NCI-H2227 (cell line): ENCODE results near the gene EFCAB6.

Experiments
- DNase-seq: peaks from one replicate; lab custom pipeline; 2025; ENCODE audit not compliant: unreplicated experiment; lab: John Stamatoyannopoulos, UW

The EFCAB6 gene, protein sequence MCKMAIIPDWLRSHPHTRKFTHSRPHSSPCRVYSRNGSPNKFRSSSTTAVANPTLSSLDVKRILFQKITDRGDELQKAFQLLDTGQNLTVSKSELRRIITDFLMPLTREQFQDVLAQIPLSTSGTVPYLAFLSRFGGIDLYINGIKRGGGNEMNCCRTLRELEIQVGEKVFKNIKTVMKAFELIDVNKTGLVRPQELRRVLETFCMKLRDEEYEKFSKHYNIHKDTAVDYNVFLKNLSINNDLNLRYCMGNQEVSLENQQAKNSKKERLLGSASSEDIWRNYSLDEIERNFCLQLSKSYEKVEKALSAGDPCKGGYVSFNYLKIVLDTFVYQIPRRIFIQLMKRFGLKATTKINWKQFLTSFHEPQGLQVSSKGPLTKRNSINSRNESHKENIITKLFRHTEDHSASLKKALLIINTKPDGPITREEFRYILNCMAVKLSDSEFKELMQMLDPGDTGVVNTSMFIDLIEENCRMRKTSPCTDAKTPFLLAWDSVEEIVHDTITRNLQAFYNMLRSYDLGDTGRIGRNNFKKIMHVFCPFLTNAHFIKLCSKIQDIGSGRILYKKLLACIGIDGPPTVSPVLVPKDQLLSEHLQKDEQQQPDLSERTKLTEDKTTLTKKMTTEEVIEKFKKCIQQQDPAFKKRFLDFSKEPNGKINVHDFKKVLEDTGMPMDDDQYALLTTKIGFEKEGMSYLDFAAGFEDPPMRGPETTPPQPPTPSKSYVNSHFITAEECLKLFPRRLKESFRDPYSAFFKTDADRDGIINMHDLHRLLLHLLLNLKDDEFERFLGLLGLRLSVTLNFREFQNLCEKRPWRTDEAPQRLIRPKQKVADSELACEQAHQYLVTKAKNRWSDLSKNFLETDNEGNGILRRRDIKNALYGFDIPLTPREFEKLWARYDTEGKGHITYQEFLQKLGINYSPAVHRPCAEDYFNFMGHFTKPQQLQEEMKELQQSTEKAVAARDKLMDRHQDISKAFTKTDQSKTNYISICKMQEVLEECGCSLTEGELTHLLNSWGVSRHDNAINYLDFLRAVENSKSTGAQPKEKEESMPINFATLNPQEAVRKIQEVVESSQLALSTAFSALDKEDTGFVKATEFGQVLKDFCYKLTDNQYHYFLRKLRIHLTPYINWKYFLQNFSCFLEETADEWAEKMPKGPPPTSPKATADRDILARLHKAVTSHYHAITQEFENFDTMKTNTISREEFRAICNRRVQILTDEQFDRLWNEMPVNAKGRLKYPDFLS (N-terminal part only)

DNA sequence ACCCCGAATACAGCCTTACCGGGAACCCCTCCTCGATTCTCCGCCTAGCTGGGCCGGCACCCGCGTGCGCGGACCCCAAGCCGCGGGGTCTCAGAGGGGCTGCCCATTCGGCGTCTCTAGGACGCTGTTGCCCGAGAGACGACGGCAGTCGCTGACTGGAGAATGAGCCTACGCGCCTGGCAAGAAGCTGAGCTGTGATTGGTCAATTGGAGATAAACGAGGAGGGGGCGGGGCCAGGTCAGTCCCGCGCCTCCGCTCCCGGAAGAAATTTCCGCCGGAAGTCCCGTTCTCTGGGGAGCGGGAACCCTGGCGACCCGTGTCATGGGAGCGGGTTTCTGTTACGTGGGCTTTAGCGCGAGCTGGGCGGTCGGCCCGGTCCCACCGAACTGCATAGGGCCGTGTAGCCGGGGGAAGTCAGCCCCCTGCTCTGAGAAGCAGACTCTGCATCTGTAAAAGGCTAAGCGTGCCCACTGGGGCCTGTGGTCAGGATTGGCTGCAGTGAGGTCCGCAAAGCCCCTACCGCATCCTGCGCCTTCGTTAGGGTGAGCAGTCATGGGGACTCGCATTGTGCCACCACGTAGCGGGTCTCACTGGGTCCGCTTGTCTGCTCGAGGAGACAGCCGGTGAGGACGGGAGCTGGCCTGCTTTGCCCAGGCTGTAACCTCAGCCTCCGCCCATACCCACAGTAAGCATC lies at the start of gene EFCAB6:
EFCAB6 (minus strand) TSS at position 157 of the 694 bp plus-strand sequence. CDS start 29,987 bp downstream, outside the sequence.
- DNase-seq, result peak; percentile 94

DNA sequence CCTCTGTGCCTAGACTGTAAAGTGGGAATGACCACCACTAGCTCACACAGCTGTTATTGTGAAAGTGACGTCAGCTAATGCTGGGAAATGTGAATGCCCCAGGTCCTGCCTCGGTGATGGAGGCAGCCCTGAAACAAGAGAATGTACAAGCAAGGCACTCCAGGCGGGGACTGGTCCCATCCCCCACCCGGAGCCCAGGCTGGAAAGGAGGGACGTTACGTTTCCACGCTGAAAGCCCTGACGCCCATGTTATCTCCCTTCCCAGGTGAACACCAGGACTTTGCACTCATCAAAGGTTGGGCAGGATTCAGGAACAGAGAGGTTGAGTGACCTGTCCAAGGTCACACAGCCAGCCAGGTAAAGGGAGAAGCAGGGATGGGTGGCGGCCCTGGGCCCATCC lies 49.4 kb upstream of the EFCAB6 start:
- DNase-seq, result peak; percentile 27

- DNase-seq, result no peak
These were observed 48.7 kb upstream of the EFCAB6 start for GRCh38 chr22:43860831-43861230.

DNA sequence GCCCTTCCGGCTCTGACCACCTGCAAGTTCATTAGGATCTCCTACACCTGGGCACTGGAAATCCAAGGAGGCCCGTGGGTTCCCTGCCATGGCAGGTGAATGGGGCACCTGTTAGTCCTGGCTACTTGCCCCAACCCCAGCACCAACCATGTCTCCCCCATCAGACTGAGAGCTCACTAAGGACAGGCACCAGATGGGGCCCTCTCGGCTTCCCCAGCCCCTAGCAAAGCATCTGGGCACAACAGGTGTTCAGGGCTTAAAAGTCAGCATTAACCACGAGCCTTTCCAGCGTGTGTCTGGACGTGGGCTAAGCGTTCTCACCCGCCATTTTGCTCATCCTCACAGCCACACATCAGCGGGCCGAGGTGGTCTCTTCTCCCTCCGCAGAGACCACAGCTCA lies 48.0 kb upstream of the EFCAB6 start:
- no peak for DNase-seq

- no peak for DNase-seq
These were observed 47.5 kb upstream of the EFCAB6 start for GRCh38 chr22:43859621-43860020.

- DNase-seq, result no peak
These were observed 47.1 kb upstream of the EFCAB6 start for GRCh38 chr22:43859176-43859575.

DNA sequence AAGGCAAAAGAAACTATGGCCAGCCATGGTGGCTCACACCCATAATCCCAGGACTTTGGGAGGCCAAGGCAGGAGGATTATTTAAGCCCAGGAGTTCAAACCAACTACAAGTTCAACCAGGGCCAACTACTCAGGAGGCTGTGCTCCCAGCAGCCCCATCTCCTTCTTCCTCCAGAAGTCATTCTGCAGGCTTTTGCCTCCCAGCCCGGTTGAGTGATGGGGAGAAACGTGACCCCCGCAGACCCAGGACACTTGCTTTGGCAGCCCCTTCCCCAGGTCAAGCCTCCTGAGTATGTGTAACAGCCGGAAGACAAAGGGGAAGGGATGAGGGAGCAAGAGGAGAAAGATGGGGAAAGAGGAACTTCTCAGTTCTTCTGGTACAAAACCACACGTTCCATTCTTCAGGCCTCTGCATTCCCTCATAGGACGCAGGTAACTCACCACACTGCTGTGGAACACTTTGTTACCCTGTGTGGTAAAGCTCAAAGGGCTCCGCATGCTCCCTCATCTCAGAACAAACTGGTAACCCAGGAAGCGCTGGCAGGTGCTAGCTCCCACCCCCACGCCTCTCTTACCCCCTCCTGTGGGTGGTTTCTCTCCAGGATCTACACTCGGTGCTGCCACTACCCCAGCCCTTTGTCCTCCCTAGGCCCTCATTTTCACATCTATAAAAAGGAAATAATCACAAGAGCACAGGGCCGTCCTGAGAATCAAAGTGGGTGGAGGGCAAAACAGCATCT lies 46.2 kb upstream of the EFCAB6 start:
- DNase-seq, result no peak

GRCh38 chr22:43857367-43857766 lies 45.3 kb upstream of the EFCAB6 start:
- DNase-seq, result no peak

- DNase-seq, result no peak
These were observed 43.3 kb upstream of the EFCAB6 start for GRCh38 chr22:43855431-43855830.

GRCh38 chr22:43854786-43855271 lies 42.7 kb upstream of the EFCAB6 start:
- no peak for DNase-seq

- DNase-seq, result no peak
These were observed 42.1 kb upstream of the EFCAB6 start for GRCh38 chr22:43854121-43854785.

GRCh38 chr22:43853328-43853931 lies 41.3 kb upstream of the EFCAB6 start:
- no peak for DNase-seq

- DNase-seq, result no peak
These were observed 40.6 kb upstream of the EFCAB6 start for GRCh38 chr22:43852573-43853327.

DNA sequence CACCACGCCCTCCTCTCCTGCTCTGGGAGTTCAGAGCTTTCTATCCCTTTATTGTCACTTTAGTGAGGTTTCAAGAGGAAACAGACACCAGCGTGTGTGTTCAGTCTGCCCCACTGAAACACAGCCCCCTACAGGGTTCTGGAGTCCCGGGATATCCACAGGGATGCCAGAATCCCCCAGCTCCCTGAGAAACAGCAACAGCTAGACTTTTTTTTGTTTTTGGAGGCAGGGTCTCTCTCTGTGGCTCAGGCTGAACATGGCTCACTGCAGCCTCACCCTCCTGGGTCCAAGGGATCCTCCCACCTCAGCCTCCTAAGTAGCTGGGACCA lies 39.8 kb upstream of the EFCAB6 start:
- no peak for DNase-seq

DNA sequence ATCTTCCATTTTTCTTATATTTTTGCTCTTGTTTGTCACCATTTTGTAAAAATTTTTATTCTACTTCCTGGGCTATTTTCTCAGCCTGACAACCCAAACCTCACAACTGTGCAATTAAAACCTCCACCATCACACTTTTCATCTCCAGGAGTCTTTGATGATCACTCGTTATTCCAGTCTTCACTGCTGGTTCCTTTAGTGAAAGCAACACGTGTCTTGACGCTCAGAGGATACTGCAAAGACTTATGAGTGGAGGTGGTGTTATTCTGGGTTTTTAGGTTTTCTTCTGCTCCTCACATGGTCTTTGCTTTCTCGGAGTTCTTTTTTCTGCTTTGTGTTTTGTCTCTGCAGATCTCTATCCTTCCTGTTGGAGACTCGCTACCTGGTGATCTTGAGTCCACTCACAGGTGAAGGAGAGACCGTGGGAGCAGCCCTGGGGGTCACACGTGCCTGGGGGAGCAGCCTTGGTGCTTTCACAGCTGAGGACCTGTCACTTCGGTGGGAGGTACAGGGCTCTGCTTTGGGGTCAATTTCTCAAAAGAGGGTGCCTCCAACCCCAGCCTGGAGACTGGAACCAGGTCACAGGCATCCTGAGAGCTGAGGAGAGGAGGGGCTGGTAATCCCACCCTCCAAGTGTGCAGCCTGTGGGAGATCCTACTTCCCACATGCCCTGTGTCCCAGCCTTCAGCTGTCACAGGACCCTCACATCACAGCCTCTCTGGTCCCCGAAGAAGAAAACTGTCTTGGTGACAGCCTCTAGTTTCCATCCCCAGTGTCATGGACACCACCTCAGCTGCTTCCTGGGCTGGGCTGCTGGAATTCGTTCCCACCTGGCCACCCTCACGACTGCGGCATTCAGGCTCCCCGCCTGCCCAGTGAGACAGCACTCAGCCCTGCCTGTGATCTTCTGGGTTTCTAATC lies 39.2 kb upstream of the EFCAB6 start:
- no peak for DNase-seq

- no peak for DNase-seq
These were observed 38.4 kb upstream of the EFCAB6 start for GRCh38 chr22:43850529-43850928.

- no peak for DNase-seq
These were observed 37.6 kb upstream of the EFCAB6 start for GRCh38 chr22:43849731-43850130.
